HuH-7.5 (cell line): Measurements from ENCODE around the gene SDK1.
"Not testable (repeated sequence)": the region's sequence is repeated elsewhere in the genome, so short reads cannot be mapped to it uniquely, and the experiment has no call there.

Experiments
- DNase-seq: peaks from one replicate; pipeline ENCODE4 v3.0.0; 2011; ENCODE audit warnings: low spot score

Gene SDK1

GRCh38 chr7:3655635-3656034 lies 354.6 kb downstream of the SDK1 start:
- DNase-seq = no peak

- no peak for DNase-seq
Observed at GRCh38 chr7:3657206-3657605, 356.2 kb downstream of the SDK1 start.

- DNase-seq = no peak
Observed at GRCh38 chr7:3668743-3669142, 367.7 kb downstream of the SDK1 start.

DNA sequence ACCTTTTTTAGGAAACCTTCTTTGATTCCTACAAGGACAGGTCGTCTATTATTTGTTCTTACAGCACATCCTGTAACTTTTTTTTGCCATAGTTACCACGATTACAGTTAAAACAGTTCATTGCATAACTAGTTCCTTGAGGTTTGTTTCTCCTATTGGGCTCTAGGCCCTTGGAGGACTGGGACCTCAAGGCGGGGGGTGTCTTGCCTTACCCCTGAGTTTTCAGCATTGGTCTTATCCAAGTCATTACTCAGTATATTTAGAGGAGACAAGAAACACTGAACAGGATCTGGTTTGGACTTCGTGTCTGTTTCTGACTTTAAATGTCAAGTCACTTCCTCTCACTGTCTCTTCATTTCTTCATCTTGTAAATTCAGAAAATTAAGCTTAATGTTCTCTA lies 369.8 kb downstream of the SDK1 start:
- no peak for DNase-seq

GRCh38 chr7:3673524-3673923 lies 372.5 kb downstream of the SDK1 start:
- DNase-seq = no peak

GRCh38 chr7:3678314-3678810 lies 377.3 kb downstream of the SDK1 start:
- no peak for DNase-seq

DNA sequence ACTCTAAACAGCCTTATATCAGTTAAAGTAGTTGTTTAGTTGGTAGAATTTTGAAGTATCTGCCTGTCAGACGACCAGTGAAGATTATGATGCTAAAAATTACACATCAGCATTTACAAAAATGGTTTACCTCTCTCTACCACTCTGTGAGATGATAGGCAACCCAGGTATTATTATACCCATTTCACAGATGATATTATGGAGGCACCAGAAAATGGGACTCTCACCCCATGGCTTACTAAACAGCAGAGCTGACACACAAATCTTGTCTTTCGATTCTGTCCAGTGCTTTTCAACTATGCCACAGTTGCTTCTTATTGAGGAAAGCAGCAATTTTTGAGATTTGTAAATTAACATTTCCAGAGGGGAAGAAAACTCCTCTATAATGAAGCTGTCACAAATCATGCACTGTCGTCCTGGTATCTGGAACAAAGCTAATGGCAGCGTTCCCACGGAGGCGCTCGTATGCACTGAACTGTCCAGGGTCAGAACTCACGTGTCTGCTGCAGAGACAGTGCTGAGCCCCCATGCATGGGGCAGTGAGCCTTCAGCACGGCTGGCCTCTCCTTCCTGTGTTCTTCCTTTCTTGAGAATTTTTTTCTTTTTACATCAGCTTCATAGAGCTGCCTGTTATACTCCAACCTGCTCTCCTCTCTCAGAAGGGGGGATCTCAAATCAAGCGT lies 381.1 kb downstream of the SDK1 start:
- no peak for DNase-seq

GRCh38 chr7:3683546-3684539 lies 382.8 kb downstream of the SDK1 start:
- no peak for DNase-seq

DNA sequence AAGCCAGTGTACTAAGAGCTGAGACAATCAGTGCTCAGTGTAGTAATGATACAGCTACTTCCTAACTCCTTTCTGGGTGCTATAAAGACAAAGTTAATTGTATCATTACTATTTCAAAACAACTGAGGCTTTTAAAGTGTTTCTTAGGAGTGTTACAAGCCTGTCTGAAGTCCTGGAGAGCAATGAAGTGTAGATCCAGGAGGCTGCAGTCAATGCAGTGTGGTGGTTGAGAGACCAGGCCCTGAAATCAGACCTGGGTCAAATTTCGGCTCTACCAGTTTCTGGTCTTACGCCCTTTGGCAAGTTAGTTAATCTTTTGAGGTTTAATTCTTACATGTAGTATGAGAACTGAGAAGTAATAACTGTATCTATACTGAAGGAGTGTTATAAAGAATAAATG lies 387.0 kb downstream of the SDK1 start:
- DNase-seq = no peak

DNA sequence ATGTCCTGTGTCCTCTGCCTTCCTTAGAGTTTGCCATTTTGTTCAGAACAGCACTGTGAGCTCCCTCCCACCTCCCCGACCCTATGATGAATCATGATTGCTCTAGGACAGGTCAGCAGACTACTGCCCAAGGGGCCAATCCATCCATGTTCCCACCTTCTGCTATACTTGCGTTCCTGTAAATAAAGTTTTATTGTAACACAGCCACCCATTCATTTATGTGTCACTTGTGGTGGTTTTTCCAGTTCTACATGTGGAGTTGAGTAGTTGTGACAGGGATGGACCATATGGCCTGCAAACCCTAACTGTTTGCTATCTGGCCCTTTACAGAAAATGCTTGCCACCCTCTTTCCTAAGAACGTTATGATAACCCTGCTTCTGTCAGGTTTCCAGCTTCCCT lies 387.8 kb downstream of the SDK1 start:
- DNase-seq = no peak

- no peak for DNase-seq
Observed at GRCh38 chr7:3691478-3692158, 390.6 kb downstream of the SDK1 start.

GRCh38 chr7:3695602-3696001 lies 394.6 kb downstream of the SDK1 start:
- DNase-seq = no peak

- no peak for DNase-seq
Observed at GRCh38 chr7:3696113-3696512, 395.1 kb downstream of the SDK1 start.

DNA sequence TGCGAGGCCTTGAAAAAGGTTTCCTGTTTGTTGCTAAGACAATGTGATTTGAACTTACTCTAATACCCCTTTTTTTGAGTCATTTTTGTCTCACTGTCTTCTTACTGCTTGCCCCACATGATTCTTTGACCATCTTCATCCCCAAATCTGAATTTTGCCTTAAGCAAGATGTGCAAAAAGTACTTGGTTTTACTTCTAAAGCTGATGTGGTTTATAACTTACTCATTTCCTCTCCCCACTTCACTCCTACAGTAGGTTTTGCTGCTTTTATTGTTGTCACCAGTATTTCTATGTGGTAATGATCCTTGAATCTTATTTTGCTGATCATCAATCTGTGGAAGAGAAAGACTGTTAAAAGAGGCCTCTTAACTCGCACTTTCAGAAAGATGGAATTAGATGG lies 396.4 kb downstream of the SDK1 start:
- DNase-seq = no peak

DNA sequence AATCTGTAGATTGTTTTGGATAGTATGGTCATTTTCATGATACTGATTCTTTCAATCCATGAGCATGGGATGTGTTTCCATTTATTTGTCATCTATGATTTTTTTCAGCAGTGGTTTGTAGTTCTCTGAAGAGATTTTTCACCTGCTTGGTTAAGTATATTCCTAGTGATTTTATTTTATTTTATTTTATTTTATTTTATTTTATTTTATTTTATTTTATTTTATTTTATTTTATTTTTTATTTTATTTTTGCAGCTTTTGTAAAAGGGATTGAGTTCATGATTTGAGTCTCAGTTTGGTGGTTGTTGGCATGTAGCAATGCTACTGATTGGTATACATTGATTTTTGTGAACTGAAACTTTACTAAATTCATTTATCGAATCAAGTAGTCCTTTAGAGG lies 404.2 kb downstream of the SDK1 start:
- no peak for DNase-seq

DNA sequence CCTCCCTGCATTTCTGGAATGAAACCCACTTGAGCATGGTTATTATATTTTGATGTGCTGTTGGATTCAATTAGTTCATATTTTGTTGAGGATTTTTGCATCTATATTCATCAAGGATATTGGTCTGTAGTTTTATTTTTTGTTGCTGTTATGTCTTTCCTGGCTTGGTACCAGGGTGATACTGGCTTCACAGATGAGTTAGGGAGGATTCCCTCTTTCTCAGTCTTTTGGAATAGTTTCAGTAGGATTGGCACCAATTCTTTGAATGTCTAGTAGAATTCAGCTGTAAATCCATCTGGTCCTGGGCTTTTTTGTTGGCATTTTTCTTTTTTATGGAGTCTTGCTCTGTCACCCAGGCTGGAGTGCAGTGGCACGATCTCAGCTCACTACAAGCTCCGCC lies 405.0 kb downstream of the SDK1 start:
- DNase-seq = not testable (repeated sequence)

- no peak for DNase-seq
Observed at GRCh38 chr7:3710122-3710521, 409.1 kb downstream of the SDK1 start.

DNA sequence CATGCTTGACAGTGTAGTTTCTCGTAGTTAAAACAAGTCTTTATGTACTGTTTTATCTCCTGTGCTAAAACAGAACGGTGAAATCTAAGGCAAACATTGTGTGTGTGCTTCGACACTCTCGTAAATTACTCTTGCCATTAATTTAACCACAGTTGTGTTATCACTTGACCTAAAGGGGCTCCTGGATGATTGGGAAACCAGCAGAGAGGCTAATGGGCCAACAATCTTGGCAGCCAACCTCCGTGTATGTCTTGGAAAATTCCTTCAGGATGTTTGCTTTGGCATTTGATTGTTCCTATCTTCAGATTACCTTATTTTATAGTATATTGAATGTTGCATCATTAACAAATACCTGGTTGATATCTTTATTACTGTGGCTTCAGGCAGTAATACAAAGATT lies 409.5 kb downstream of the SDK1 start:
- DNase-seq = no peak

DNA sequence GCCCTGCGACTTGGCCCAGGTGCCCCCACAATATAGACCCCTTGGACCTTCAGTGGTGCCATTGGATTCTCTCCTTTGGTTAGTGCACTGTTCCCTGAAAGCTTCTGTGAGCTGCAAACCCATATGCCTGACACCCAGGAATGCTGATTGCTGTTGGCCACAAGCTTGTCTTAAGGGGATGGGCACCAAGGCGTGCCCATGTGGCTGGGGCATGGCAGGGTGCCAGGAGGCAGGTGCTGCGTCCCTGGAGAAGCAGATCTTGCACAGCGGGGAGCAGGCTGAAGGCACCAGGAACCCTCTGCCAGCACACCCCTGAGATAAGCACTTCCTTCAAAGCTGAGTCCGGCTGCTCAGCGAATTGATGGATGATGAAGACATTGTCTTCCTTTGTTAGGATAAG lies 411.8 kb downstream of the SDK1 start:
- DNase-seq = no peak

- DNase-seq = no peak
Observed at GRCh38 chr7:3721422-3721821, 420.4 kb downstream of the SDK1 start.

GRCh38 chr7:3722396-3722922 lies 421.4 kb downstream of the SDK1 start:
- DNase-seq = no peak
